CD4-positive, CD25-positive, alpha-beta regulatory T cell (primary cell): Measurements from ENCODE around the gene SLC38A8. TPM values are rescaled to one million over a fixed set of nuclear protein-coding genes. Genes with fewer than 3 reads are reported as not detected.

Experiments used
- ATAC-seq, 2 donors: fragments of 150-1000 bp; cut with Tn5 transposase; one replicate each; pipeline ENCODE4 v1.10.0; 2021; ENCODE audit warnings: low read depth in 2 of 2, moderate number of reproducible peaks in 2 of 2, moderate library complexity in 1 of 2
- DNase-seq, 3 donors: peaks; one replicate each; pipeline versions ENCODE4 v3.0.0 to v3.0.0-alpha.2; 2012 to 2022; ENCODE audit warnings: mixed read lengths in 1 of 3
- H3K27ac ChIP-seq: one replicate; pipeline ENCODE4 v1.7.0; 2013; ENCODE audit warnings: mild to moderate bottlenecking, low read length; ENCODE audit not compliant: insufficient read depth, poor library complexity, severe bottlenecking
- H3K27me3 ChIP-seq: one replicate; pipeline ENCODE4 v1.7.0; 2013; ENCODE audit warnings: low read length; ENCODE audit not compliant: control insufficient read depth, insufficient read depth
- H3K36me3 ChIP-seq: one replicate; pipeline ENCODE4 v1.7.0; 2013; ENCODE audit warnings: mild to moderate bottlenecking, low read length, moderate library complexity; ENCODE audit not compliant: control insufficient read depth, insufficient read depth
- H3K4me1 ChIP-seq: 2 replicates; pipeline ENCODE4 v1.7.0; 2013; ENCODE audit warnings: mild to moderate bottlenecking, low read length; ENCODE audit not compliant: insufficient read depth, control insufficient read depth, poor library complexity, severe bottlenecking
- H3K4me3 ChIP-seq: one replicate; pipeline ENCODE4 v1.7.0; 2013; ENCODE audit warnings: low read depth, mild to moderate bottlenecking, low read length, moderate library complexity
- H3K9me3 ChIP-seq, 2 experiments: 1 replicate in 1 of 2; 2 replicates in 1 of 2; pipeline ENCODE4 v1.7.0; 2013; ENCODE audit warnings: low read length in 2 of 2, mild to moderate bottlenecking in 1 of 2, moderate library complexity in 1 of 2; ENCODE audit not compliant: control insufficient read depth in 2 of 2
- H3K27ac Mint-ChIP-seq, 3 donors: one replicate each; pipeline ENCODE4 v1.8.0; 2020 to 2022; ENCODE audit warnings: mild to moderate bottlenecking in 3 of 3, mixed read lengths in 3 of 3, moderate library complexity in 2 of 3
- H3K27me3 Mint-ChIP-seq: one replicate; pipeline ENCODE4 v1.8.0; 2022; ENCODE audit warnings: mild to moderate bottlenecking, mixed read lengths
- H3K36me3 Mint-ChIP-seq: one replicate; pipeline ENCODE4 v1.8.0; 2020; ENCODE audit warnings: mixed read lengths
- H3K4me1 Mint-ChIP-seq, 4 donors: one replicate each; pipeline ENCODE4 v1.8.0; 2020 to 2022; ENCODE audit warnings: mixed read lengths in 4 of 4, mild to moderate bottlenecking in 1 of 4
- H3K4me3 Mint-ChIP-seq, 4 donors: one replicate each; pipeline ENCODE4 v1.8.0; 2020 to 2022; ENCODE audit warnings: mild to moderate bottlenecking in 4 of 4, mixed read lengths in 4 of 4, moderate library complexity in 3 of 4
- H3K9me3 Mint-ChIP-seq, 7 donors: one replicate each; pipeline ENCODE4 v1.8.0; 2020 to 2022; ENCODE audit warnings: mixed read lengths in 7 of 7, mild to moderate bottlenecking in 3 of 7, moderate library complexity in 2 of 7
- polyA plus RNA-seq, 4 donors: library from polyadenylated mRNA; unstranded; fragments of 300-500 nt; fragmentation: Illumina TruSeq; gene quantifications; one replicate each; pipeline ENCODE4 v1.2.3, GENCODE V29; 2021
- total RNA-seq: library from RNA; stranded (reverse); gene quantifications from one replicate; pipeline ENCODE4 v1.2.3, GENCODE V29; 2022

Gene SLC38A8
- total and polyA plus RNA-seq, 5 donors from 2014 or later = not detected

DNA sequence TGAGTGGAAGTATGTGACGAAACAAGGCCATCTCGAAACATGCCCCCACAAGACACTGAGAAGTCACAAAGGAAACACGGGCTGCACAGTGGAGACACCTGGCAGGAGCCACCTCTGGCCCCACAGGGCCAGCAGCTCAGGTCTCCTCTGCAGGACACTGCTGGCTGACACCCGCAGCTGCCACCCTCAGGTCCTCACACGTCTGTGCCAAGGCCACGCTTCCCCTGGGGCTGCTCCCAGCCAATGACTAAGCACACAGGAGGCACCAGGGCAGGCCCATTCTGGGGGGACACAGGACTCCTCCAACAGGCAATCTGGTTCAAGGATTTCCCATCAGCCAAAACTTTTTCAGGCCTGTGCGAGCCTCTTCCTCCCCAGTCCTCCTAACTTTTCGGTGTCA, 37.8 kb upstream of the SLC38A8 start:
- peaks cover 81% of the 10 kb centered on the region for H3K36me3 ChIP-seq
- DNase-seq (no peak), ATAC-seq (no peak)
- no peak overlapping the region for H3K4me3 ChIP-seq
- H3K36me3 Mint-ChIP-seq = peaks cover 41% of the 10 kb centered on the region
- no peaks in the 10 kb centered on the region for H3K27me3 ChIP-seq
- H3K27ac ChIP-seq = no peak overlapping the region
- no peak overlapping the region for H3K4me3 Mint-ChIP-seq
- H3K9me3 ChIP-seq = no peaks in the 10 kb centered on the region
- peak overlapping the region in 1 of 3 donors; percentile 65 for H3K27ac Mint-ChIP-seq
- H3K4me1 ChIP-seq = peaks cover 7% of the 10 kb centered on the region
- H3K9me3 Mint-ChIP-seq = no peaks in the 10 kb centered on the region
- no peaks in the 10 kb centered on the region for H3K27me3 Mint-ChIP-seq
- H3K4me1 Mint-ChIP-seq = peaks cover 11 to 28% (median 16%) of the 10 kb centered on the region in 4 donors

DNA sequence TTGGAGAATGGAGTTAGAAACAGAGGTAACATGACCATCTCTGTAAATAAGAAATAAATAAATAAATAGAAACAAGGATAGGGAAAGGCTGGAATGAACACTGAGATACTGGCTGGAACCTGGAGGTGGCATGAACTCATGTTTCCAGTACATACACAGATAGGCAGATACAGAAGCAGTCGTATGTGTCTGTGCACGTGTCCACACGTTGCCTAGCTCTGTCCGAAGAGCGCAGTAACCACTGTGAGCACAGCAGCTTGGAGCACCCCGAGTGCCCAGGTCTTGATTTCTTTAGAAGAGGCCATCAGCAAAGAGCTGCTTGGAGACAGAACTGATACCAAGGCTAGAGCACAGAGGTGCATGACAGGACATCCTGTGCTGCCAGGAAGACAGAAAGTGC, 37.1 kb upstream of the SLC38A8 start:
- ATAC-seq (no peak), DNase-seq (no peak)
- Mint-ChIP-seq H3K4me1 (peaks cover 7 to 24% (median 14%) of the 10 kb centered on the region in 4 donors), H3K27me3 (no peaks in the 10 kb centered on the region), H3K4me3 (no peak overlapping the region), H3K36me3 (peaks cover 46% of the 10 kb centered on the region), H3K27ac (no peak overlapping the region), H3K9me3 (no peaks in the 10 kb centered on the region)
- Histone ChIP-seq H3K27me3 (no peaks in the 10 kb centered on the region), H3K4me3 (no peak overlapping the region), H3K36me3 (peaks cover 89% of the 10 kb centered on the region), H3K27ac (no peak overlapping the region), H3K9me3 (no peaks in the 10 kb centered on the region), H3K4me1 (no peaks in the 10 kb centered on the region)

DNA sequence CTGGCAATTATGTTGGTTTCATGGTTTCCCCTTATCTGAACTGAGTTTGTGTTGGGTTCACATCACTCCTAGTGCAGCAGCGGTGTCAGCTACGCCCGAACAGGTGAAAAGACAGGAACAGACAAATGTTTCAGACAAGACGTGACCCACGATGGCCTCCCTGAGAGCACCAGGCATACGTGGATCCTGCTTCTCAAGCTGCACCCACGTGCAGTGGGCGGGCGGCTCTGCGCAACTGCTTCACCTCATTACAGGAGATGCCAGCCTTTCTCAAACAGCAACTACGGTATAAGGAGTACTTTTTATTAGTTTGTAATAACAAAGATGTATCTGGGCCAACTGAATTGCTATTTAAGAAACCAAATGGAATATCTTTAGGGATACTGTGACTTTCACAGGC, 32.8 kb upstream of the SLC38A8 start:
- H3K36me3 ChIP-seq = peaks cover 89% of the 10 kb centered on the region
- H3K27ac ChIP-seq = no peak overlapping the region
- Mint-ChIP-seq H3K27me3 (no peaks in the 10 kb centered on the region), H3K4me1 (peaks cover 0 to 17% (median 12%) of the 10 kb centered on the region in 4 donors), H3K27ac (no peak overlapping the region), H3K36me3 (peaks cover 47% of the 10 kb centered on the region), H3K4me3 (no peak overlapping the region), H3K9me3 (no peaks in the 10 kb centered on the region)
- H3K27me3 ChIP-seq = no peaks in the 10 kb centered on the region
- no peaks in the 10 kb centered on the region for H3K9me3 ChIP-seq
- no peaks in the 10 kb centered on the region for H3K4me1 ChIP-seq
- no peak for DNase-seq
- H3K4me3 ChIP-seq = no peak overlapping the region
- ATAC-seq = no peak

DNA sequence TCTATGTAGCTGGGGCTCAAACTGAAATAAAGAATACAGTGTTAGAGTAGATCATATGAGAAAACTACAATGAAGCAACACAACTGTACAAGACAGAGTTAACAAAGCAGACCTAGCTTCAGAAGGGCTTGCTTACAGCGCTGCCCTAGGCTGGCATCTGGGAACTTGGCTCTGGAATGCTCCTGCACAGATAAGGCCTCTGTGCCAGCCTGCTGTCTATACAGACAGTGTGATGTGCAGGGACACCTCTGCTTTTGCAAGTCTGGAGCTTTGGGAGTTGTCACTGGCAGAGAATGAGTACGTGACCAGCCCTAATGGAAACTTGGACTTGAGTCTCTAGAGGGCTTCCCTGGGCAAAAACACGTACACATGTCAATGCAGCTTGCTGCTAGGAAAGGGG, 32.1 kb upstream of the SLC38A8 start:
- Histone ChIP-seq H3K9me3 (no peaks in the 10 kb centered on the region), H3K4me1 (no peaks in the 10 kb centered on the region), H3K36me3 (peaks cover 89% of the 10 kb centered on the region), H3K27ac (no peak overlapping the region), H3K4me3 (no peak overlapping the region), H3K27me3 (no peaks in the 10 kb centered on the region)
- peaks cover 0 to 17% (median 12%) of the 10 kb centered on the region in 4 donors for H3K4me1 Mint-ChIP-seq
- ATAC-seq = no peak
- no peaks in the 10 kb centered on the region for H3K27me3 Mint-ChIP-seq
- H3K36me3 Mint-ChIP-seq = peaks cover 42% of the 10 kb centered on the region
- H3K27ac Mint-ChIP-seq = peak overlapping the region in 1 of 3 donors; percentile 42
- H3K9me3 Mint-ChIP-seq = no peaks in the 10 kb centered on the region
- DNase-seq = no peak
- no peak overlapping the region for H3K4me3 Mint-ChIP-seq

DNA sequence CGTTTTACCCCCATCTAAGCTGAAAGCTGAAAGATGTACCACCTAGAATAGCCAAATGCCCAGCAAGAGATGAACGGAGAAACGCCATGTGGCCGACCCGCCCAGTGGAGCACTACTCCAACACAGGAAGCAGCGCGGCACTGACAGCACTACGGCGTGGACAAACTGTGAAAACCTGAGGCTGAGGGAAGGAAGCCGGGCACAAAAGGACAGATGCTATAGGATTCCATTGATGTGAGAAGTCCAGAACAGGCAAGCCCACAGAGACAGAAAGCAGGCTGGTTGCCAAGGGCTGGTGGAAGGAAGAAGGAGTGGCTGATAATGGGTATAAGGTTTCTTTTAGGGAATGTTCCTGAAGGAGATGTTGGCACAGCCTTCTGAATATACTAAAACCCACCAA, 29.4 kb upstream of the SLC38A8 start:
- H3K9me3 ChIP-seq = no peaks in the 10 kb centered on the region
- H3K27me3 ChIP-seq = no peaks in the 10 kb centered on the region
- Mint-ChIP-seq H3K27me3 (no peaks in the 10 kb centered on the region), H3K36me3 (peaks cover 46% of the 10 kb centered on the region), H3K27ac (no peak overlapping the region), H3K4me3 (no peak overlapping the region), H3K9me3 (no peaks in the 10 kb centered on the region), H3K4me1 (peaks cover 0 to 6% (median 4%) of the 10 kb centered on the region in 4 donors)
- DNase-seq (no peak), ATAC-seq (no peak)
- no peaks in the 10 kb centered on the region for H3K4me1 ChIP-seq
- no peak overlapping the region for H3K27ac ChIP-seq
- H3K36me3 ChIP-seq = peaks cover 93% of the 10 kb centered on the region
- no peak overlapping the region for H3K4me3 ChIP-seq

DNA sequence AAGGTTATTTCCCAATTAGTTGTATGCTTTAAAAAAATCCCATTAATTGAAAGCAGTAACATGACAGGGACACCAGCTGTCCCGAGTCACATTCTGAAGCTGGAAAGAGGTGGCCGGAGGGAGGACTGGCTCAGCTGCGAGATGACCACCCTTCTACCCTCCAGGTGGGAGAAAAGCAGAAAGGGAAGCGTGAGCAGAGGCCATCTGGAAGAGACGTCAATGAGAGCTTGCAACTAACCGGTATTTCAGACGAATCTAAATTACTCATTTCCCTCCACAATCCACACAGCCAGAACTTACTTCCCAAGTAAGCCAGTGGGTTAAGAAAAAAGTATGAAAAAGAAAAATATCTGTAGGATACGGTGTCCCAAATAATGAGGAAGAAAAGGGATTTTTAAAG, 28.5 kb upstream of the SLC38A8 start:
- Mint-ChIP-seq H3K27me3 (no peaks in the 10 kb centered on the region), H3K4me3 (no peak overlapping the region), H3K9me3 (no peaks in the 10 kb centered on the region), H3K27ac (peak overlapping the region in 1 of 3 donors; percentile 32), H3K36me3 (peaks cover 46% of the 10 kb centered on the region), H3K4me1 (peaks cover 0 to 2% (median 0%) of the 10 kb centered on the region in 4 donors)
- Histone ChIP-seq H3K4me1 (no peaks in the 10 kb centered on the region), H3K36me3 (peaks cover 93% of the 10 kb centered on the region), H3K27me3 (no peaks in the 10 kb centered on the region), H3K4me3 (no peak overlapping the region), H3K9me3 (no peaks in the 10 kb centered on the region), H3K27ac (no peak overlapping the region)
- ATAC-seq (no peak), DNase-seq (no peak)

- H3K27me3 Mint-ChIP-seq = no peaks in the 10 kb centered on the region
- H3K4me3 ChIP-seq = no peak overlapping the region
- no peaks in the 10 kb centered on the region for H3K4me1 ChIP-seq
- H3K4me3 Mint-ChIP-seq = no peak overlapping the region
- no peaks in the 10 kb centered on the region for H3K9me3 ChIP-seq
- H3K27me3 ChIP-seq = no peaks in the 10 kb centered on the region
- H3K36me3 ChIP-seq = peaks cover 94% of the 10 kb centered on the region
- peaks cover 36% of the 10 kb centered on the region for H3K36me3 Mint-ChIP-seq
- H3K27ac ChIP-seq = no peak overlapping the region
- ATAC-seq = no peak
- DNase-seq = no peak
- H3K27ac Mint-ChIP-seq = peak overlapping the region in 1 of 3 donors; percentile 88
- H3K9me3 Mint-ChIP-seq = no peaks in the 10 kb centered on the region
- peaks cover 0 to 2% (median 0%) of the 10 kb centered on the region in 4 donors for H3K4me1 Mint-ChIP-seq
These were observed 26.9 kb upstream of the SLC38A8 start for GRCh38 chr16:84069540-84069939.

DNA sequence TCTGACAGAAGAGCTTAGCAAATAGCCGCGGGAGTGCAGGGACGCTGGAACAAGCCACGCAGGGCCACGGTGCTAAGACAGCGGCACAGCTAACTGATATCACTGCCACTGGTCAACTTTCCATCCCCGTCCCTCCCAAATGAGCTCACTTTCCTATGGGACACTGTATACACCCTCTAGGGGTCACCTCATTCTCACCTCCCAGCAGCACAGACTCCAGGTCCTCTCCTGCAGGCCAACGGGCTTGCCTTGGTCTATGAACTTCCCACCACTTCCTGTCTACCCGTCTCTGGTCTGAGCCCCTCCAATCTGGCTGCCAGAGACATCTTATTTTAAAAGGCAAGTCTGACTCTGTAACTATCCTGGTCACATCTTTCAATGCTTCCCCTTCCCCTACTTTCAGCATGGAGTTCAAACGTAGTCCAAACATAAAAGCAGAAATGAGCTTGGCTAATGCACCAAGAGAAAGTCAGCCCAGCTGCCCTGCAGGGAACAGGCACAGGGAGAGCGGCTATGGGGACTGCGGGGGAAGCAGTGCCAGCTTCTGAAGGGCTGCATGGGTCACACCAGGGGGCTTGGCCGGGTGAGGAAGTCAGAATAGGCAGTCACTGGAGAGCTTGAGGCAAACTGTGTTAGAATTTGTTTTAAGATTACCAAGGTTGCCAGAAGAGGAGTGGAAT, 26.3 kb upstream of the SLC38A8 start:
- Histone ChIP-seq H3K36me3 (peaks cover 94% of the 10 kb centered on the region), H3K27me3 (no peaks in the 10 kb centered on the region), H3K9me3 (no peaks in the 10 kb centered on the region), H3K4me3 (no peak overlapping the region), H3K27ac (no peak overlapping the region), H3K4me1 (no peaks in the 10 kb centered on the region)
- Mint-ChIP-seq H3K27me3 (no peaks in the 10 kb centered on the region), H3K36me3 (peaks cover 34% of the 10 kb centered on the region), H3K27ac (peak overlapping the region in 1 of 3 donors; percentile 88), H3K4me3 (no peak overlapping the region), H3K4me1 (peaks cover 0 to 4% (median 0%) of the 10 kb centered on the region in 4 donors), H3K9me3 (no peaks in the 10 kb centered on the region)
- ATAC-seq (no peak), DNase-seq (no peak)
